Astrocyte of the cerebellum (primary cell): ENCODE data around the gene MRPL14.

Experiments
- DNase-seq: peaks from one replicate; pipeline ENCODE4 v3.0.0-alpha.2; 2011; ENCODE audit warnings: low read depth
- H3K4me3 ChIP-seq: 2 replicates; pipeline ENCODE4 v1.5.1; 2011; ENCODE audit warnings: mild to moderate bottlenecking, low read depth, low read length, moderate library complexity
- in situ Hi-C: cut with HindIII; loops from 2 replicates; pipeline ENCODE4 v1.10.0; 2017; ENCODE audit warnings: low sequenced_read_pairs
- TF ChIP-seq, protein P1 (sequence below): IDR thresholded peaks from 2 replicates; pipeline ENCODE4 v1.5.1; 2012; ENCODE audit warnings: low read length, low read depth, moderate library complexity, mild to moderate bottlenecking; ENCODE audit errors: missing control alignments

MRPL14 gene

GRCh38 chr6:44135173-44135758 lies 8.0 kb upstream of the MRPL14 start:
- TF ChIP-seq, protein P1, sequence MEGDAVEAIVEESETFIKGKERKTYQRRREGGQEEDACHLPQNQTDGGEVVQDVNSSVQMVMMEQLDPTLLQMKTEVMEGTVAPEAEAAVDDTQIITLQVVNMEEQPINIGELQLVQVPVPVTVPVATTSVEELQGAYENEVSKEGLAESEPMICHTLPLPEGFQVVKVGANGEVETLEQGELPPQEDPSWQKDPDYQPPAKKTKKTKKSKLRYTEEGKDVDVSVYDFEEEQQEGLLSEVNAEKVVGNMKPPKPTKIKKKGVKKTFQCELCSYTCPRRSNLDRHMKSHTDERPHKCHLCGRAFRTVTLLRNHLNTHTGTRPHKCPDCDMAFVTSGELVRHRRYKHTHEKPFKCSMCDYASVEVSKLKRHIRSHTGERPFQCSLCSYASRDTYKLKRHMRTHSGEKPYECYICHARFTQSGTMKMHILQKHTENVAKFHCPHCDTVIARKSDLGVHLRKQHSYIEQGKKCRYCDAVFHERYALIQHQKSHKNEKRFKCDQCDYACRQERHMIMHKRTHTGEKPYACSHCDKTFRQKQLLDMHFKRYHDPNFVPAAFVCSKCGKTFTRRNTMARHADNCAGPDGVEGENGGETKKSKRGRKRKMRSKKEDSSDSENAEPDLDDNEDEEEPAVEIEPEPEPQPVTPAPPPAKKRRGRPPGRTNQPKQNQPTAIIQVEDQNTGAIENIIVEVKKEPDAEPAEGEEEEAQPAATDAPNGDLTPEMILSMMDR = no peak
- in situ Hi-C loops = no loop called here

DNA sequence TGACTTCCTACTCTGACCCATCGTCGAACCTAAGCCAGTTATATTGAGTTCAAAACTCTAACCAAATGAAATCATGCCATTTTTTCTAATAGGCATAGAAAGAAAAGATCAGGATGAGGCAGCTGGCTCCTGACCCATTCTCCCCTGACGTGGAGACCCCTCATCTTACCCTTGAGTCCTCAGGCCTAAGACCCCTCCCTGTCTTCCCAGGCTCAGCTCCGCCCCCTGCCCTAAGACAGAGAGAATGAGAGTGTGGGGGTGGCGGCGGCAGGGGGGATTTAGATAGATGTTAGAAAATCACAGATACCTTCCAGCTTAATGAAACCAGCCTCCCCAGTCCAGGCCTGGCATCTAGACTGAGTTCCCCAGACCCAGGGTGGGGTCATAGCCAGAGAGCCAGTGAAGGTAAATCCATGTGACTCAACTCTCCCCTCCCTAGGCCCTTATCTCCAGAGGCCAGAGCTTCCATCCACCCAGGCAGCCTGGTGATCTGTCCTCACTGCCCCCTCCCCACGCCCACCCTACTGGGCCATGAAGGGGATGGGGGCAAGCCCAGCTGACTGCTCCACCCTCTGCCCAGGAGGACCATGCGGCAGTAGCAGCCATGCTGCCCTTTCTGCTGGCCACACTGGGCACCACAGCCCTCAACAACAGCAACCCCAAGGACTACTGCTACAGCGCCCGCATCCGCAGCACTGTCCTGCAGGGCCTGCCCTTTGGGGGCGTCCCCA lies 6.9 kb upstream of the MRPL14 start:
- no peak overlapping the region for H3K4me3 ChIP-seq
- DNase-seq = no peak
- in situ Hi-C loops = no loop called here
- TF ChIP-seq, protein P1 = no peak

More at GRCh38 chr6:44135173-44135758, 8.0 kb upstream of the MRPL14 start:
- DNase-seq = no peak
- H3K4me3 ChIP-seq = no peak overlapping the region

GRCh38 chr6:44133003-44133931 lies 6.0 kb upstream of the MRPL14 start:
- DNase-seq = no peak
- no peak overlapping the region for H3K4me3 ChIP-seq
- TF ChIP-seq, protein P1 = no peak
- in situ Hi-C loops = no loop called here

GRCh38 chr6:44132476-44132875 lies 5.2 kb upstream of the MRPL14 start:
- H3K4me3 ChIP-seq = no peak overlapping the region
- TF ChIP-seq, protein P1 = no peak
- in situ Hi-C loops = no loop called here
- no peak for DNase-seq

- no peak overlapping the region for H3K4me3 ChIP-seq
- TF ChIP-seq, protein P1 = no peak
- in situ Hi-C loops = no loop called here
- no peak for DNase-seq
Observed at GRCh38 chr6:44131892-44132291, 4.6 kb upstream of the MRPL14 start.

DNA sequence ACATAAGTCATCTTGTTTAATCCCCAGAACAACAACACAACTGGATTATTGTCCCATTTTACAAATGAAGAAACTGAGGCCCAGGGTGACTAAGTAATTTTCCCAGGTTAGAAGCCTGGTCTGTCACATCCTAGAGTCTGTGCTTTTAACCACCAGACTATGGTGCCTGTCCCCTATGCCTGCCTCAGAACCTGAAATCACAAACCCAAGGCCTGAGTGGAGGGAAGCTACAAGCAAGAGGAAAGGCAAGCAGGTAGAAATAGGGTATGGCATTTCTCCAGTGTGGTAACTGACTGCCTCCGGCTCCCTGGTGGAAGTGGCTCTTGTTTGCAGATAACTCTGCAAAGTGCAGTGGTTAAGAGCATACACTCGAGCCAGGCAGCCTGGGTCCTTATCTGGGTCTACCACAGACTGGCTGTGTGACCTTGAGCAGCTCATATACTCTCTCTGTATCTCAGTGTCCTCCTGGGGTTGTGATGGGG lies 2.6 kb upstream of the MRPL14 start:
- DNase-seq = no peak
- TF ChIP-seq, protein P1 = no peak
- in situ Hi-C loops = no loop called here
- no peak overlapping the region for H3K4me3 ChIP-seq
